AG09319 (cell line): Measurements from ENCODE around the gene NASP.

Source experiments
- DNase-seq: peaks from one replicate; pipeline ENCODE4 v3.0.0-alpha.2; 2010; ENCODE audit warnings: low read depth; ENCODE audit errors: extremely low read depth
- TF ChIP-seq, protein P1 (sequence below): IDR thresholded peaks from 2 replicates; pipeline ENCODE4 v1.5.1; 2011; ENCODE audit warnings: low read depth, mild to moderate bottlenecking, inconsistent platforms, low read length, moderate library complexity

NASP gene

DNA sequence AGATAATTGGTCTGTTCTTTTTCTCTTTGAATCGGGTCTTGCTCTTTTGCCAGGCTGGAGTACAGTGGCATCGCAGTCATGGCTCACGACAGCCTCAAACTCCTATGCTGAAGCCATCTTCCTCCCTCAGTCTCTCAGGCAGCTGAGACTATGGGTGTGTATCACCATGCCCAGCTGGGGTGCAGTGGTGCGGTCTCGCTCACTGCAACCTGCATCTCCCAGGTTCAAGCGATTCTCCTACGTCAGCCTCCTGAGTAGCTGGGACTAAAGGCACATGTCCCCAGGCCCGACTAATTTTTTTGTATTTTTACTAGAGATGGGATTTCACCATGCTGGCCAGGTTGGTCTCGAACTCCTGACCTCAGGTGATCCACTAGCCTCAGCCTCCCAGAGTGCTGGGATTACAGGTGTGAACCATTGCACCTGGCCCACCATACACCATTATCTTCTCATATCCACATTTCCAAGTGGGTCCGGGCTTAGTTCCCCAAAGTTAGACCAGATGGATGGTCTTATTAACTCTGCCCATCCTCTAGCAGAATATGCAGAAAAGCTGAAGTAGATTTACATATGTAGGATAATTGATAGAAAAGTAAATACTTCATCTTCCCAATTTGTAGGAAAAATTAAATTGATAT lies 26.9 kb downstream of the NASP start:
- no peak for DNase-seq
- TF ChIP-seq, protein P1, sequence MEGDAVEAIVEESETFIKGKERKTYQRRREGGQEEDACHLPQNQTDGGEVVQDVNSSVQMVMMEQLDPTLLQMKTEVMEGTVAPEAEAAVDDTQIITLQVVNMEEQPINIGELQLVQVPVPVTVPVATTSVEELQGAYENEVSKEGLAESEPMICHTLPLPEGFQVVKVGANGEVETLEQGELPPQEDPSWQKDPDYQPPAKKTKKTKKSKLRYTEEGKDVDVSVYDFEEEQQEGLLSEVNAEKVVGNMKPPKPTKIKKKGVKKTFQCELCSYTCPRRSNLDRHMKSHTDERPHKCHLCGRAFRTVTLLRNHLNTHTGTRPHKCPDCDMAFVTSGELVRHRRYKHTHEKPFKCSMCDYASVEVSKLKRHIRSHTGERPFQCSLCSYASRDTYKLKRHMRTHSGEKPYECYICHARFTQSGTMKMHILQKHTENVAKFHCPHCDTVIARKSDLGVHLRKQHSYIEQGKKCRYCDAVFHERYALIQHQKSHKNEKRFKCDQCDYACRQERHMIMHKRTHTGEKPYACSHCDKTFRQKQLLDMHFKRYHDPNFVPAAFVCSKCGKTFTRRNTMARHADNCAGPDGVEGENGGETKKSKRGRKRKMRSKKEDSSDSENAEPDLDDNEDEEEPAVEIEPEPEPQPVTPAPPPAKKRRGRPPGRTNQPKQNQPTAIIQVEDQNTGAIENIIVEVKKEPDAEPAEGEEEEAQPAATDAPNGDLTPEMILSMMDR: no peak

DNA sequence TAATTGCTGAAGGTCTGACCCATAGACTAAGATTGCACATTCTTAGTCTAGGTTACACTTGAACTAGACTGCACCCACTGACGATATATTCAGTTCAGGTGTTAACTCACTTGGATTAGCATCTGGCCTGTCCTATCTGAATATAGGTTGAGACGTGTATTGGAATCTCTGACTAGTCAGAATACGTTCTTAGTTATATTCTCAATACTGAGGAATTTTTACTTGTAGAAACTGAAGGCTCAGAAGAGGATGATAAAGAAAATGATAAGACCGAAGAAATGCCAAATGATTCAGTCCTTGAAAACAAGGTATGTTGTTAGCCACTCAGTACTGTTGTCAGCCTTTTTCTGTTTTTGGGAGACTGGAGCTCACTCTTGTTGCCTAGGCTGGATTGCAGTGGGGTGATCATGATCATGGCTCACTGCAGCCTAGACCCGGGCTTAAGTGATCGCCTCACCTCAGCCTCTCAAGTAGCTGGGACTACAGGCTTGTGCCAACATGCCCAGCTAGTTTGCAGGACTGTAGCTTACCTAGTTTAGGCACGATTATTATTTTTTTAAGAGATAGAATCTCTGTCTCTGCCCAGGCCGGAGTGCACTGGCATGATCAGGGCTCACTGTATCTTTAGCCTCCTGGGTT lies 29.2 kb downstream of the NASP start:
- DNase-seq: no peak
- TF ChIP-seq, protein P1: no peak

DNA sequence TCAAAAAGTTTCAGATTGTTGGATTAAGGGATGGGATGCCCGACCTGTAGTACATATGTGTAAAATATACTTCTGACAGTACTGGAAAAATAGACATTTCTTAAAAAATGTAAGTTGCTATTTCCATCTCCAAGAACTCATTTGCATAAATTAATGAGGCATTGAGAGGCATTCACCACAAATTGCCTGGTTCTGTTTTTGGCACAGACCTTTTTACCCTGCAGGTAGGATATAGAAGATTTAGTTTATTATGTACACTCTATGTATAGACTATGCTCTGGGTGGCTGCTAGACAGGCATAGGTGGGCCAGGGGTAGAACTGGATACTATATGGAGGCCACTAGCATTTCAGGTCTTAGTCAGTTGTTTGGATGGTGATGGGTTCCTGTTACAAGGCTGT lies 32.0 kb downstream of the NASP start:
- DNase-seq: no peak
- TF ChIP-seq, protein P1: no peak

DNA sequence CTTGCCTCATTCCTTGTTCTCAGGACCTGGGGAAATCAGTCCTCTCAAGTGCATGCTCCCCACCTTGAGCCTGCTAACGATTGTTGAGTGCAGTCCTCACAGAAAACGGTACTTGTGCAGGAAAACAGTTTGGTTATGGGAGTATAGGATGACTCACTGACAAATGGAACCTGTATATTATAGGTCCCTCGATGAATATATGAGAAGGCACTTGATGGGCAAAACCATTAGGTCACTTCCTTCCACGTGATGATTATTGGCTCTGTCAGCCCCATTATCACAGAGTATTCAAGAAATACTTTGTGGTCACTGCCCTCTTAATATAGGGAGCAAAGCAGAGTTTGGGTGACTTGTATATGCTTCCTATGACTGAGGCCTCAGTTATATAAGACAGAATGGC lies 33.8 kb downstream of the NASP start:
- DNase-seq: no peak
- TF ChIP-seq, protein P1: no peak

DNA sequence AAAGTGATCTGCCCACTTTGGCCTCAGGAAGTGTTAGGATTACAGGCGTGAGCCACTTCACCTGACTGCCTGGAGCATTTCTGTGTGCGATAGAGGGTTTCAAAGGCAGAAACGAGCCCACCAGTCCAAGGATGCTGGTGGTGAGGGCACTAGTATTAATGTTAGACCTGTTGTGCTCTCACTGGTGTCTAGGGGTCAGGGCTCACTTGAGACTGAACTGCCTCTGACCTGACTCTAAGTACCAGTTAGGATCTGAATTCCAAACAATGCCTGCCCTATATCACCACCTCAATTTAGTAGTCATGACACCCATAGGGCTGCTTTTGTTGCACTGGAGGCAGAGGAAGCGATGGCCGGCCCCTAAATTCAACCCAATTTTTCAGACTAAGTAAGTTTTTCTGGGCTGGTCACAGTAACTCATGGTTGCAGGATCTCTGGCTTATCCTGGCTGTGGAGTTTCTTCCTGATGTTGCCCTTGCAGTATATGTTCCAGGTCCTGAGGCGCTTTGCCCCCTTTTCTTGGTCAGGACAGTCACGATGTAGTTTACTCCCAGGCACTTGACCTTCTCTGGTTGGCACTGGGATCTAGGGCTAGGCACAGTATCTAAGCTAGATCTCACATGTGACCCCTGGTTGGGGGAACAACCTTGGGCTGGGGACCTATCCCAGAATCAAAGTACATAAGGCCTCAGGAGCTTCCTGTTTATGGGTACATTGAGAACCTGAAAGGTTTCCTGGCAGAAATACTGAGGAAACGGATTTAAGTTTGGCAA lies 35.5 kb downstream of the NASP start:
- no peak for DNase-seq
- TF ChIP-seq, protein P1: no peak

DNA sequence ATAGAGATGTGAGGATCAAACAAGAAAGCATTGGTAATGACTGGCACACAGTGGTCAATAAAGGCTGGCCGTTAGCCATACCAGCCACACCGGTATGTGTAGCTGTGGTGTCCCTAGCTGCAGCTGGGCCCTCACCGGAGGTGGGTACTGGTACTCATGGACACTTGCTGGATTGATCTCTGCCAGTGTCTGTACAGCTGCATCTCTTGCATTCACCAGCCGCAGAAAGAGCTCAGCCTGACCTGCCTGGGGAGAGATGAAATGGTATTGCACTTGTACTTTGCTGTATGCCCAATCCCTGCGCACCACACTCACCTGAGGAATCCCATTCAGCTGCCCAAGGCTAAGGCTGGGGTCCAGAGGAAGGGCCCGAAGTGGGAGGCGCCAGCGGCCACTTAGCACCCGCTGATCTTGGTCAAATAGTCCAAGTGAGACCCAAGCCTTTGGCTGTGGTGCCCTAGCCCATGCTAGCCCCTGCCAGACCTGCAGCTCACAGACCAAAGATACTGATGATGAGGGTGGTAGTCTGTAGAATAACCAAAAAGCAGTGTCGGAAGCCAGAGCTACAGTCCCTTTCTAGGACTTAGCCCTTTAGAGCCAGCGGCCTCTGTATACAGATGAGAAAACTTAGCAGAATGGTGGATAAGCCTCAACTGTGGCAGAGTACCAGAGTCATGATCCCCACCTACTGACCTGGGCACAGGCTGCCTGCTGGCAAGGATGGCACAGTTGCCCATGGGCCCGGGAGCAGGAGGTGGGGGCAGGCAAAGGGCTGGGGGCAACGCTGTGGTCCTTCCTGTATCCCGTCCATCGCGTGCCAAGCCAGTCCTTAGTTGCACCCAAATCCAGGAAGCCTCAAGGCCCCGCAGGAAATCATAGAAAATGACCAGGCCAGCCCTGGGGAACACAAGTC lies 37.0 kb downstream of the NASP start:
- TF ChIP-seq, protein P1: no peak
- DNase-seq: no peak
